ENCODE data around the gene RTN3.

The RTN3 gene

DNA sequence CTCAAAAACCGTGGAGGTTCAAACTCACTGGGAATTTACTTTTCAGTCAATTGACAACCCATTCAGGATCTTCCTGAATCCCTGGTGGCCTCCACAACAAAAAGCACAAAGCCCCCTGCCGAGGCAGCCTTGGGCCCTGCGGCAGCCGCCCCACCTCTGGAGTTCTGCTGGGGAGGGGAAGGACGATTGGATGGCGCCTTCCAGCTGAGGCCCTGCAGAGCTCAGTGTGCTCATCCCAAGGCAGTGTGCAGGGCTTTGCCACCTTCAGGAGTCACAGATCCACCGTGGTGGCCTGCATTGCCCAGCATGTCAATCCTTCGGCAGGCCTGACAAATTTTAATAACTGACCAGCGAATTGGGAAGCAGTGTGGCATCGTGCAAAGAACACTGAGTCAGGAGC lies 79.9 kb downstream of the RTN3 start:
- TF ChIP-seq, protein P1, sequence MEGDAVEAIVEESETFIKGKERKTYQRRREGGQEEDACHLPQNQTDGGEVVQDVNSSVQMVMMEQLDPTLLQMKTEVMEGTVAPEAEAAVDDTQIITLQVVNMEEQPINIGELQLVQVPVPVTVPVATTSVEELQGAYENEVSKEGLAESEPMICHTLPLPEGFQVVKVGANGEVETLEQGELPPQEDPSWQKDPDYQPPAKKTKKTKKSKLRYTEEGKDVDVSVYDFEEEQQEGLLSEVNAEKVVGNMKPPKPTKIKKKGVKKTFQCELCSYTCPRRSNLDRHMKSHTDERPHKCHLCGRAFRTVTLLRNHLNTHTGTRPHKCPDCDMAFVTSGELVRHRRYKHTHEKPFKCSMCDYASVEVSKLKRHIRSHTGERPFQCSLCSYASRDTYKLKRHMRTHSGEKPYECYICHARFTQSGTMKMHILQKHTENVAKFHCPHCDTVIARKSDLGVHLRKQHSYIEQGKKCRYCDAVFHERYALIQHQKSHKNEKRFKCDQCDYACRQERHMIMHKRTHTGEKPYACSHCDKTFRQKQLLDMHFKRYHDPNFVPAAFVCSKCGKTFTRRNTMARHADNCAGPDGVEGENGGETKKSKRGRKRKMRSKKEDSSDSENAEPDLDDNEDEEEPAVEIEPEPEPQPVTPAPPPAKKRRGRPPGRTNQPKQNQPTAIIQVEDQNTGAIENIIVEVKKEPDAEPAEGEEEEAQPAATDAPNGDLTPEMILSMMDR (conservative IDR thresholded peaks at IDR 0.05; ENCODE audit: control insufficient read depth, insufficient read depth, low read depth, low read length): no peak
- no peak for DNase-seq (ENCODE audit: low read depth)
- H3K4me3 ChIP-seq (ENCODE audit: control insufficient read depth, low read depth, low read length): no peak overlapping the region

DNA sequence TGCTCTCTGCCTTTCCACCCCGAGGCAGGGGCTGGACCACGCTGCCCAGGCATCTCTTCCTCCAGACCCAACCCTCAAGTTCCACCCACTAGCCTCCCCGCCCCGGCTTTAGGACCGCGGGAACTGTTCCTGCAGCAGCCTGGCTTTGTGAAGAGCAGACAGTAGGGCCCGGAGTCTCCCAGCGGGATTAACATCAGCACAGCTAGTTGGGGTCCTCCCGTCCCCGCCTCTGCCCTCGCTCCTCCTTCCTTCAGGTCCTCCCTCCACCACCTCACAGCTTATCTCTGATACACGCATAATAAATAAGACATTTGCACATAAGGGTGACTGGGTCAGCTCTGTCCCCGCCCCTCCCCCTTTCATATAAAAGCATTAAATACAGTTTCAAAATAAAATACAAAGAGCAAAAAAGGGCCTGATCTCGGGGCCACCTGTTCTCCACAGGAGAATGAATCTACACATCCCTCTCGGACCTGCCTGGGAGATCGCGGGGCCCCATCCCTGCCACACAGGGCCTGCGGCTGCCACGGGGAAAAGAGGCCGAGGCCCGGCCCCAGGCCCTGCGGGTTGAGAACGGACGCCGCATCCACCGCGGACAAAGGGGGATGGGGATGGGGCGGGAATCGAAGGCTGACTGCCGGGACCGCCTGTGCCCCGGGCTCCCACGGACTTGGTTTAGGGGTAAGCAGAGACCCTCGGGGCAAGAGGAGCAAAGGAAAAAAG lies 80.8 kb downstream of the RTN3 start:
- TF ChIP-seq, protein P1 (conservative IDR thresholded peaks at IDR 0.05; ENCODE audit: control insufficient read depth, insufficient read depth, low read depth, low read length): no peak
- no peak for DNase-seq (ENCODE audit: low read depth)
- H3K4me3 ChIP-seq (ENCODE audit: control insufficient read depth, low read depth, low read length): peak overlapping the region; percentile 60

DNA sequence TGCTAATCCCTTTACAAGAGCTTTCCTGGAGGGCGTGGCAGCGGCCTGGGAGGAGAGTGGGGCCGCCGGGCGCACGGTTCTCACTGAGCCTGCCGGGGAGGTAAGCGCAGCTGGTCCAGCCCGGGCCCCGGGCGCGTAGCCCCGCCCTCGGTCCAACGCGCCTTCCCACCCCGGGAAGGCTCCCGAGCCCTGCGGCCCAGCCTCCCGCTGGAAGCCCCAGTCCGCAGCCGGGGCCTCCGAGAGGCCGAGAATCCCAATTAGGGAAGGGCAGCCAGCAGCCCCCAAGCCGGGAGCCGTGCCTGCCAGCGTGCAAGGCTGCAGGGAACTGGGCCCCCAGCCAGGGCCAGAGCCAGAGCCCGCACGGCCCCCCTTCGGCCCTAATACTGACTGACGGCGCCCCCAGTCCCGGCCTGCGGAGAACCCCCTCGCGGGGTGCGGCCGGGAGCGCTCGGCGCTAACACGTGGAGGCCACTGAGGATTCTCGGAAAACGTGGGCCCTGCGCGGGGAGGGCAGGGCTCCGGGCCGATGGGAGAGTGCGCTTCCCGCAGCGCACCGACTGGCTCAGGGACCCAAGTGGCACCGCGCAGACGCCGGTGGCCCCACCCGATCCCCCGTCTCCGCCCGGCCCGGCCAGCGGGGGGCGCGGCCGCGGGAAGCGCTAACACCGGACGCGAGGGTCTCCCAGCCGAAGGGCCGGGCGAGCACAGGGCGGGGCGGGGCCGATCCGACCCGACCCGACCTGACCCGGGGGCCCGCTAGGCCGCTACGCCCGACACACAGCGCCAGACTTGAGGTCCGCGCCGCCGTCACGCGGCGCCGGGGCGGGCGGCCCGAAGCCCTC lies 81.6 kb downstream of the RTN3 start:
- H3K4me3 ChIP-seq (ENCODE audit: control insufficient read depth, low read depth, low read length): peak overlapping the region; percentile 60
- peak; percentile 51 for DNase-seq (ENCODE audit: low read depth)
- TF ChIP-seq, protein P1 (conservative IDR thresholded peaks at IDR 0.05; ENCODE audit: control insufficient read depth, insufficient read depth, low read depth, low read length): no peak

DNA sequence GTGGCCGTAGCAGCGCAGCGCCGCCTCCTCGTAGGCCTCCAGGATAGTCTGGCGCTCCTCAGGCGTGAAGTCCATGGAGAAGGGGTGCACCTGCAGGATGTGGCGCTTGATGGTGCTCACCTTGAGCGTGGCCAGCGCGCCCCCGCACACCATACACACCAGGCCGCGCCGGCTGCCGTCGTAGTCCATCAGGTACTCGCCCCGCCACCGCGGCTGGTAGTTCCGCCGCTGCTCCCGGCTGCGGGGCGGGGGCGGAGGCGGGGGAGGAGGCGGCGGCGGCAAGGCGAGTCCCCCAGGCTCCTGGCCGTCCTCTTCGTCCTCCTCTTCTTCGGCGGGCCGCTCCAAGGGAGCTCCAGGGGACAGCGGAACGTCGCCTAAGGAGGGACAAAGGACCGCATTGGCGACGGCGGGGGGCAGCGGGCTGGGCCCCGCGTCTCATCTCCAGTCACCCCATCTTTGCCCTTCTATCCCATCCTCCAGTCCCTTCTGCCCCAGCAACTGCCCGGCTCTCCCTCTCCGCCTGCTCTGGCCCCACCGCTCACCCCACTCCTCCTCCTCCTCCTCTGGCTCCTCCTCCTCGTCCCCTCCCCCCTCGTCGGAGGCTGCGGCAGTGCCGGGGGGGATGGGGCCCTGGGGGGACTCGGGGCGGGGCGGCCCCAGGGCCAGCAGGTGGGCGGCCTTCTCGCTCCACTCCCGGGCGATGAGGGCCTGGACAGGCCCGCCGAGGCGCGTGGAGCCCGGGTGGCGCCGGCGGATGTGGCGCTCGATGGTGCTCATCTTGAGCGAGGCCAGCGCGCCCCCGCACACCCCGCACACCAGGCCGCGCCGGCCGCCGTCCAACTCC lies 82.4 kb downstream of the RTN3 start:
- DNase-seq (ENCODE audit: low read depth): peak; percentile 59
- H3K4me3 ChIP-seq (ENCODE audit: control insufficient read depth, low read depth, low read length): peak overlapping the region; percentile 60

DNA sequence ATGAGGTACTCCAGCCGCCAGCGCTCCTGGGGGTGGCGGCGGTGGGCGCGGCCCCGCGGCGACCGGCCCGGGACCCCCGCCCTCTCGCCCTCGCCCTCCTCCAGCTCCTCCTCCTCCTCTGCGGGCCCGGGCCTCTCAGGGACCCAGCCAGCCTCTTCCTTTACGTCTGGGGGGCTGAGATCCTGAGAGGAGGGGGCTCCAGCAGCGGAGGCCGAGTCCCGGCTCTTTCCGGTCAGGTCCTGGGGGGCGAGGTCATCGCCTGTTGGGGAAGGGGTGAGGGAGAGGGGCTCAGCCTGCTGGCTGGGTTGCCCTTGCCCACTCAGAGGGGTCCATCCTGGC lies 83.0 kb downstream of the RTN3 start:
- H3K4me3 ChIP-seq (ENCODE audit: control insufficient read depth, low read depth, low read length): no peak overlapping the region
- TF ChIP-seq, protein P1 (conservative IDR thresholded peaks at IDR 0.05; ENCODE audit: control insufficient read depth, insufficient read depth, low read depth, low read length): no peak
- DNase-seq (ENCODE audit: low read depth): no peak

More for the DNA sequence above, 82.4 kb downstream of the RTN3 start:
- TF ChIP-seq, protein P1 (conservative IDR thresholded peaks at IDR 0.05; ENCODE audit: control insufficient read depth, insufficient read depth, low read depth, low read length): no peak
